A549 (cell line): ENCODE data around the gene FAM241B.

Experiments
- FOSB ChIP-seq: fragments of 250-450 bp; sonication (Bioruptor Pico); IDR thresholded peaks from 2 replicates; pipeline ENCODE4 v1.5.0; 2020; ENCODE audit warnings: mild to moderate bottlenecking, moderate library complexity
- HOXB5 ChIP-seq: fragments of 250-450 bp; sonication (Bioruptor Pico); IDR thresholded peaks from 2 replicates; pipeline ENCODE4 v1.5.0; 2020; ENCODE audit warnings: mild to moderate bottlenecking, moderate library complexity
- NR3C1 ChIP-seq: fragments of >200 bp; sonication (Bioruptor Twin); formaldehyde crosslinking; IDR thresholded peaks from 3 replicates; pipeline ENCODE4 v1.6.1; 2017
- TF ChIP-seq, protein P1 (sequence below): fragments of >200 bp; sonication (Bioruptor Twin); formaldehyde crosslinking; IDR thresholded peaks from 3 replicates; pipeline ENCODE4 v1.5.1; 2016

DNA sequence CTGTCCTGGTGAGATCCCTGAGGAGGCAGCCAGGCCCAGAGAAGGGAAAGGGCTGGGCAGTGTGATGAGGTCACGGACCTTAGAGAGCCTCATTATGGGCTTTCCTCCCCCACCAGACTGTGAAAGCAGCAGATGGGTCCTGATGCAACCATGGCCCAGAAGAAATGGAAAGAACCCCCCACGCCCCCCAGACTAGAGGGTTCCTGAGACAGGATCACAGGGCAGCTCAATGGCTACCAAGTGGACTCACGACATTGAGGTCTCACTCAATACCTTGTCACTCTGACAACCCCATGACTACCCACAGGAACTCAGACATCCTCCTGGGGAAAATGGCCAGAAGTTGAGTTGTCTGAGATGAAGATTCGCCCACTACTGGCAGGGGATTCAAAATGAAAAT lies 36.7 kb downstream of the FAM241B start:
- no peak for TF ChIP-seq HOXB5 (CRISPR knock-in tag)
- TF ChIP-seq FOSB: no peak
- TF ChIP-seq, protein P1, sequence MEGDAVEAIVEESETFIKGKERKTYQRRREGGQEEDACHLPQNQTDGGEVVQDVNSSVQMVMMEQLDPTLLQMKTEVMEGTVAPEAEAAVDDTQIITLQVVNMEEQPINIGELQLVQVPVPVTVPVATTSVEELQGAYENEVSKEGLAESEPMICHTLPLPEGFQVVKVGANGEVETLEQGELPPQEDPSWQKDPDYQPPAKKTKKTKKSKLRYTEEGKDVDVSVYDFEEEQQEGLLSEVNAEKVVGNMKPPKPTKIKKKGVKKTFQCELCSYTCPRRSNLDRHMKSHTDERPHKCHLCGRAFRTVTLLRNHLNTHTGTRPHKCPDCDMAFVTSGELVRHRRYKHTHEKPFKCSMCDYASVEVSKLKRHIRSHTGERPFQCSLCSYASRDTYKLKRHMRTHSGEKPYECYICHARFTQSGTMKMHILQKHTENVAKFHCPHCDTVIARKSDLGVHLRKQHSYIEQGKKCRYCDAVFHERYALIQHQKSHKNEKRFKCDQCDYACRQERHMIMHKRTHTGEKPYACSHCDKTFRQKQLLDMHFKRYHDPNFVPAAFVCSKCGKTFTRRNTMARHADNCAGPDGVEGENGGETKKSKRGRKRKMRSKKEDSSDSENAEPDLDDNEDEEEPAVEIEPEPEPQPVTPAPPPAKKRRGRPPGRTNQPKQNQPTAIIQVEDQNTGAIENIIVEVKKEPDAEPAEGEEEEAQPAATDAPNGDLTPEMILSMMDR: no peak
- no peak for TF ChIP-seq NR3C1
